ENCODE measurements around the gene PHOX2A.

PHOX2A gene

DNA sequence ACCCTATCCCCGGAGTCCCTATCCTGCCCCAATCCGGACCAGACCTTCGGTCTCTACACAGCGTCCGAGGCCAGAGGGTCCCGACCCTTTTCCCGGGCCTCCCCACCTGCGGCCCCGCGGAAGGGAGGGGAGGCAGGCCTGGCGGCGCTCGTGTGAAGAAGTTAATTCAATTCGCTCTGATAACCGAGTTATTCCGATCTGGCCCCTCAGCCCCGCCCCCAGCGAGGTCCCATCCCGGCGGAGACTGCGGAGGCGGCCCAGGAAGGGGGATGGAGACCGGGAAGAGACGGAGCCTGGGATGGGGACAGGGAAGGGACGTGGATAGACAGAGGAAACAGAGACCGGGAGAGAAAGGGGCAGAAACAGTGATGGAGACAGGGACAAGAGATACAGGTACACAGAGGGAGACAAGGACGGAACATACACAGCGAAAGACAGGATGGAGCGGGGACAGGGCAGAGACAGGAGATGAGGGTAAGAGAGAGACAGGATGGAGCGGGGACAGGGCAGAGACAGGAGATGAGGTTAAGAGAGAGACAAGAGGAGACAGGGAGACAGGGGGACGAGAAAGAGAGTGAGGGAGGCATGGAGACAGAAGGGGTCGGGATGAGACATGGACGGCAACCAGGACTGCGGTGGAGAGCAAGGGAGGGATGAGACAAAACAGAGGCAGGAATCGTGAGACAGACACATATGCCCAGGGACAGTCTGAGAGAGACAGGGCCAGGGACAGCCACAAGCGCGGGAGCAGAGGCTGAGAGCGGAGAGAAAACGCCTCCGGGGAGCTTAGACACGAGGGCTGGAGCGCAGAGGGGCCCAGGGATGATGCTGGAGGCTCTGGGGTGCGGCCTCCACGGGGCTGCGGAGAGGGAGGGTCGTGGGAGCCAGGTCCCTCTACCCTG lies 636 bp upstream of the PHOX2A start:
- no peaks in the 10 kb centered on the region for H3K9me2 ChIP-seq (replicated peaks; ENCODE audit: low read depth, low read length)
- H3K27me3 ChIP-seq (ENCODE audit: insufficient read depth, low read length, poor library complexity, severe bottlenecking), result no peaks in the 10 kb centered on the region
- no peaks in the 10 kb centered on the region for H3K9me3 ChIP-seq (ENCODE audit: insufficient read depth, low read depth, low read length)
- H3K4me2 ChIP-seq (ENCODE audit: low read depth, low read length, poor library complexity, severe bottlenecking), result no peak overlapping the region
- H3K4me1 ChIP-seq (ENCODE audit: insufficient read depth, low read length, poor library complexity, severe bottlenecking), result no peaks in the 10 kb centered on the region
- no peaks in the 10 kb centered on the region for H4K20me1 ChIP-seq (ENCODE audit: insufficient read depth, low read length, poor library complexity, severe bottlenecking)
- H3K36me3 ChIP-seq (ENCODE audit: insufficient read depth, low read length), result no peaks in the 10 kb centered on the region
- no peak overlapping the region for H2AFZ ChIP-seq (ENCODE audit: low read length)
- H3K9ac ChIP-seq (ENCODE audit: low read depth, low read length, poor library complexity, severe bottlenecking), result no peak overlapping the region
- H3F3A ChIP-seq (ENCODE audit: low read depth), result no peaks in the 10 kb centered on the region
- H3K4me3 ChIP-seq (ENCODE audit: low read length, poor library complexity, severe bottlenecking), result no peak overlapping the region
- H3K79me2 ChIP-seq (ENCODE audit: insufficient read depth, low read length), result no peaks in the 10 kb centered on the region
- no peak for TF ChIP-seq EZH2phosphoT487 (IDR thresholded peaks at IDR 0.05; ENCODE audit: borderline replicate concordance)
- TF ChIP-seq, protein P1, sequence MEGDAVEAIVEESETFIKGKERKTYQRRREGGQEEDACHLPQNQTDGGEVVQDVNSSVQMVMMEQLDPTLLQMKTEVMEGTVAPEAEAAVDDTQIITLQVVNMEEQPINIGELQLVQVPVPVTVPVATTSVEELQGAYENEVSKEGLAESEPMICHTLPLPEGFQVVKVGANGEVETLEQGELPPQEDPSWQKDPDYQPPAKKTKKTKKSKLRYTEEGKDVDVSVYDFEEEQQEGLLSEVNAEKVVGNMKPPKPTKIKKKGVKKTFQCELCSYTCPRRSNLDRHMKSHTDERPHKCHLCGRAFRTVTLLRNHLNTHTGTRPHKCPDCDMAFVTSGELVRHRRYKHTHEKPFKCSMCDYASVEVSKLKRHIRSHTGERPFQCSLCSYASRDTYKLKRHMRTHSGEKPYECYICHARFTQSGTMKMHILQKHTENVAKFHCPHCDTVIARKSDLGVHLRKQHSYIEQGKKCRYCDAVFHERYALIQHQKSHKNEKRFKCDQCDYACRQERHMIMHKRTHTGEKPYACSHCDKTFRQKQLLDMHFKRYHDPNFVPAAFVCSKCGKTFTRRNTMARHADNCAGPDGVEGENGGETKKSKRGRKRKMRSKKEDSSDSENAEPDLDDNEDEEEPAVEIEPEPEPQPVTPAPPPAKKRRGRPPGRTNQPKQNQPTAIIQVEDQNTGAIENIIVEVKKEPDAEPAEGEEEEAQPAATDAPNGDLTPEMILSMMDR (conservative IDR thresholded peaks at IDR 0.05; ENCODE audit: low read length), result no peak

DNA sequence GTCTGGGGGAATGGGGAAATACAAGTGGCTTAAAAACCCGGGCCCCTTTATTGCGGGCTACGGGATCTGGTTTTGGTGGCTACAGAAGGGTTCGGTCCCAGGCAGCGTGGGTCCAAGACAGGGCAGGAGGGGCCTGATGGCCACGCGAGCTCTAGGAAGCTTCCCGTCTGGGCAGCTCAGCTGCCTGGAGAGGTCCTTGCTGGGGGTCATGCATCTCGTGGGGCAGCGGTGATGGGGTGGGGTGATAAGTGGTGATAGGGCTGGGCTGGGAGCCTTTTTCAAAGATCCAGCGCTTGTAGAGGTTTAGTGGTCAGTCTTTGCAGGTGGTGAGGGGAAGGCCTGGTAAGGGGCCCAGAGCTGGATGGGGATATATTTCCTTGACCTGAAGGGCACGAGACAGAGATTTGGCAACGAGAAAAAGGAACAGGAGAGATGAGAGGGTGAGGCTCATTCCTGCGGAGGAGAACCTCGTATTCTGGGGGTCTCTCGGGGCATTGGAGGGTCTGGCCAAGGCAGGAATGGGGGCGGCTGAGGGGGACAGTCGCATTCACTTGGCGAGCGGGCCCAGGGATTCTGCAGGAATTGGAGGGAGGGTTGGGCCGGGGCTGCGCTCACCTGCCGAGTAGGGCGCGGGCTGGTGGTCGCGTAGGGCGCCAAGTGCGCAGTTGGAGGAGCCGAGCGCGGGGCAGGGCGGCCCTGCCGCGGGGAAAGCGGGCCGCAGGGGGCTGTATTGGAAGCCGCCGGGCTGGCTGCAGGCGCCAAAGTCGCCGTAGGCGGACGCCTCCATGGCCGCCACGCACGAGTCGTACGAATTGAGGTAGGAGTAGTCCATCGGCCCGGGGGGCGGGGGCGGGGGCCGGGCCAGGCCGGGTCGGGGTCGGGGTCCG lies 560 bp downstream of the PHOX2A start:
- no peak overlapping the region for H3K4me2 ChIP-seq (ENCODE audit: low read depth, low read length, poor library complexity, severe bottlenecking)

DNA sequence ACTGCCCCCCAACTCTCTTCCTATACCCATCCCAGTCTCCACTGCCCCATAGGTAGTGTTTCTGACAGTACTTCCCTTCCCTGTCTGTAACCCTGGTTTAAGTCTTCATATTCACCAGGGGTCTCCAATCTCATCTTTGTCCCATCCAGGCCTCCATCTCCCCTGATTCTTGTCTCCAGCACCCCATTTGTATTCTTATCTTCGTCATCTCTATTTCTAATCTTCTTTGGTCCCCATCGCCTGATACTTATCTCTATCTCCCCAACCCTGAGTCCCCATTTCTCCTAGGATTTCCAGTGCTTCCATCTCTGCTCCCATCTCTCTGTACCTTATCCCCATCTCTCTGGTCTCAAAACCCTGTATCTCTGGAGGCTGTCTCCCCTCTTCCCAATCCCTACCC lies 1.8 kb downstream of the PHOX2A start:
- no peak overlapping the region for H3K4me3 ChIP-seq (ENCODE audit: low read length, poor library complexity, severe bottlenecking)
- H3K9ac ChIP-seq (ENCODE audit: low read depth, low read length, poor library complexity, severe bottlenecking), result no peak overlapping the region
- no peaks in the 10 kb centered on the region for H3K9me3 ChIP-seq (ENCODE audit: insufficient read depth, low read depth, low read length)
- H4K20me1 ChIP-seq (ENCODE audit: insufficient read depth, low read length, poor library complexity, severe bottlenecking), result no peaks in the 10 kb centered on the region
- H3F3A ChIP-seq (ENCODE audit: low read depth), result no peaks in the 10 kb centered on the region
- no peaks in the 10 kb centered on the region for H3K79me2 ChIP-seq (ENCODE audit: insufficient read depth, low read length)
- no peaks in the 10 kb centered on the region for H3K9me2 ChIP-seq (replicated peaks; ENCODE audit: low read depth, low read length)
- no peaks in the 10 kb centered on the region for H3K4me1 ChIP-seq (ENCODE audit: insufficient read depth, low read length, poor library complexity, severe bottlenecking)
- H3K27me3 ChIP-seq (ENCODE audit: insufficient read depth, low read length, poor library complexity, severe bottlenecking), result no peaks in the 10 kb centered on the region
- no peak overlapping the region for H2AFZ ChIP-seq (ENCODE audit: low read length)
- H3K36me3 ChIP-seq (ENCODE audit: insufficient read depth, low read length), result peaks cover 11% of the 10 kb centered on the region; the same call in 1 of the 2 replicates
- H3K4me2 ChIP-seq (ENCODE audit: low read depth, low read length, poor library complexity, severe bottlenecking), result no peak overlapping the region
- TF ChIP-seq EZH2phosphoT487 (IDR thresholded peaks at IDR 0.05; ENCODE audit: borderline replicate concordance), result no peak
- TF ChIP-seq, protein P1 (conservative IDR thresholded peaks at IDR 0.05; ENCODE audit: low read length), result no peak

More for the DNA sequence above, 560 bp downstream of the PHOX2A start:
- Histone ChIP-seq H3K79me2 (ENCODE audit: insufficient read depth, low read length) (no peaks in the 10 kb centered on the region), H3K9ac (ENCODE audit: low read depth, low read length, poor library complexity, severe bottlenecking) (no peak overlapping the region), H3K36me3 (ENCODE audit: insufficient read depth, low read length) (peaks cover 4% of the 10 kb centered on the region; the same call in 1 of the 2 replicates), H3K4me3 (ENCODE audit: low read length, poor library complexity, severe bottlenecking) (no peak overlapping the region), H4K20me1 (ENCODE audit: insufficient read depth, low read length, poor library complexity, severe bottlenecking) (no peaks in the 10 kb centered on the region), H3K9me3 (ENCODE audit: insufficient read depth, low read depth, low read length) (no peaks in the 10 kb centered on the region), H3K4me1 (ENCODE audit: insufficient read depth, low read length, poor library complexity, severe bottlenecking) (no peaks in the 10 kb centered on the region), H3K27me3 (ENCODE audit: insufficient read depth, low read length, poor library complexity, severe bottlenecking) (no peaks in the 10 kb centered on the region), H3K9me2 (replicated peaks; ENCODE audit: low read depth, low read length) (no peaks in the 10 kb centered on the region), H2AFZ (ENCODE audit: low read length) (no peak overlapping the region), H3F3A (ENCODE audit: low read depth) (no peaks in the 10 kb centered on the region)
- no peak for TF ChIP-seq EZH2phosphoT487 (IDR thresholded peaks at IDR 0.05; ENCODE audit: borderline replicate concordance)
- TF ChIP-seq, protein P1 (conservative IDR thresholded peaks at IDR 0.05; ENCODE audit: low read length), result no peak

Measured in Loucy (cell line).